ENCODE data around the gene TENM4. TPM values are rescaled to one million over a fixed set of nuclear protein-coding genes. Genes with fewer than 3 reads are reported as not detected.

TENM4 gene
- polyA plus RNA-seq, 2 of the 4 experiments (the other 2 are of a cell fraction), result 0.06 to 0.31 TPM

GRCh38 chr11:78958444-78958843, 482.4 kb downstream of the TENM4 start:
- FAIRE-seq (no peak), ATAC-seq (no peak), DNase-seq (ENCODE audit: low read depth in 1 of 2, low spot score in 1 of 2) (no peak)
- Histone ChIP-seq H3K4me2 (no peak overlapping the region), H3K4me3 (no peak overlapping the region), H3K9me3 (no peaks in the 10 kb centered on the region), H3K27ac (no peak overlapping the region), H3K4me1 (no peaks in the 10 kb centered on the region)
- TF ChIP-seq MAFK (IDR thresholded peaks at IDR 0.05; ENCODE audit: partially characterized antibody), result no peak
- TF ChIP-seq EHF (CRISPR knock-in tag; IDR thresholded peaks at IDR 0.05), result no peak
- TF ChIP-seq NPAS2 (CRISPR knock-in tag; IDR thresholded peaks at IDR 0.05; ENCODE audit: borderline replicate concordance), result no peak
- no peak for TF ChIP-seq FOSL2 (IDR thresholded peaks at IDR 0.05)
- no peak for TF ChIP-seq FOSL2 (CRISPR knock-in tag; IDR thresholded peaks at IDR 0.05)
- TF ChIP-seq MYC (IDR thresholded peaks at IDR 0.05; ENCODE audit: borderline replicate concordance, low read length), result no peak
- no peak for TF ChIP-seq FOXS1 (CRISPR knock-in tag; IDR thresholded peaks at IDR 0.05)
- no peak for TF ChIP-seq ZNF302 (CRISPR knock-in tag; IDR thresholded peaks at IDR 0.05)
- TF ChIP-seq SREBF2 (IDR thresholded peaks at IDR 0.05), result no peak
- no peak for TF ChIP-seq ESRRA (IDR thresholded peaks at IDR 0.05; ENCODE audit: borderline replicate concordance, low read length)
- TF ChIP-seq ZFP36 (IDR thresholded peaks at IDR 0.05; ENCODE audit: borderline replicate concordance, partially characterized antibody), result no peak
- TF ChIP-seq HES2 (IDR thresholded peaks at IDR 0.05), result no peak
- TF ChIP-seq NR3C1 (IDR thresholded peaks at IDR 0.05), result no peak
- WGBS (ENCODE audit: missing lambda C conversion rate), result 61% methylated on average over 3 of the region's 3 CpGs
- ChIA-PET CTCF (interaction anchor here (1.1 to 1.2 kb wide), 2 partner anchors 55 to 312 kb away, joined by 3 to 6 read pairs; no protein-coding TSS in a partner anchor), POLR2A (no interaction called here)

- Histone ChIP-seq H3K27ac (no peak overlapping the region), H3K9me3 (no peaks in the 10 kb centered on the region), H3K4me3 (no peak overlapping the region), H3K4me1 (no peaks in the 10 kb centered on the region), H3K4me2 (no peak overlapping the region)
- ATAC-seq (no peak), DNase-seq (ENCODE audit: low read depth in 1 of 2, low spot score in 1 of 2) (no peak), FAIRE-seq (no peak)
- WGBS (ENCODE audit: missing lambda C conversion rate), result 54% methylated on average over 5 of the region's 5 CpGs
- CTCF ChIA-PET, result interaction anchor here (1.2 kb wide), 1 partner anchor 312 kb away, joined by 6 read pairs; no protein-coding TSS in a partner anchor
- POLR2A ChIA-PET, result no interaction called here
- no peak for TF ChIP-seq ZNF302 (CRISPR knock-in tag; IDR thresholded peaks at IDR 0.05)
- no peak for TF ChIP-seq CBX8 (IDR thresholded peaks at IDR 0.05)
- TF ChIP-seq EHMT2 (IDR thresholded peaks at IDR 0.05; ENCODE audit: low read depth), result no peak
- TF ChIP-seq KDM5A (IDR thresholded peaks at IDR 0.05), result no peak
- no peak for TF ChIP-seq PBX3 (IDR thresholded peaks at IDR 0.05)
- TF ChIP-seq EHF (CRISPR knock-in tag; IDR thresholded peaks at IDR 0.05), result no peak
- TF ChIP-seq MAFK (IDR thresholded peaks at IDR 0.05; ENCODE audit: partially characterized antibody), result no peak
- no peak for TF ChIP-seq SMC3 (IDR thresholded peaks at IDR 0.05)
- TF ChIP-seq CHD2 (IDR thresholded peaks at IDR 0.05; ENCODE audit: low read length, partially characterized antibody), result no peak
- TF ChIP-seq TP53 (CRISPR knock-in tag; IDR thresholded peaks at IDR 0.05), result no peak
- no peak for TF ChIP-seq NR3C1 (IDR thresholded peaks at IDR 0.05)
- no peak for TF ChIP-seq ELK1 (IDR thresholded peaks at IDR 0.05; ENCODE audit: low read depth, low read length)
- TF ChIP-seq HMGXB4 (CRISPR knock-in tag; IDR thresholded peaks at IDR 0.05; ENCODE audit: borderline replicate concordance), result no peak
- TF ChIP-seq CBX2 (IDR thresholded peaks at IDR 0.05; ENCODE audit: borderline replicate concordance, low read depth), result no peak
- TF ChIP-seq HOXA7 (CRISPR knock-in tag; IDR thresholded peaks at IDR 0.05), result no peak
- TF ChIP-seq RFX5 (IDR thresholded peaks at IDR 0.05), result no peak
- TF ChIP-seq NPAS2 (CRISPR knock-in tag; IDR thresholded peaks at IDR 0.05; ENCODE audit: borderline replicate concordance), result no peak
- no peak for TF ChIP-seq BHLHE40 (IDR thresholded peaks at IDR 0.05; ENCODE audit: low read depth, low read length)
- no peak for TF ChIP-seq RCOR1 (IDR thresholded peaks at IDR 0.05; ENCODE audit: low read depth, low read length)
- TF ChIP-seq FOXS1 (CRISPR knock-in tag; IDR thresholded peaks at IDR 0.05), result no peak
Observed at GRCh38 chr11:78957476-78958245, 483.2 kb downstream of the TENM4 start.
